Astrocyte (in vitro differentiated cells and primary cell): ENCODE measurements around the gene PLEKHO2.

Experiments
- CTCF ChIP-seq: IDR thresholded peaks from 2 replicates; pipeline ENCODE4 v1.5.1; 2011; ENCODE audit warnings: low read depth, mild to moderate bottlenecking, inconsistent platforms, low read length, moderate library complexity; ENCODE audit not compliant: insufficient read depth
- EZH2 ChIP-seq: IDR thresholded peaks from 2 replicates; pipeline ENCODE4 v1.6.1; 2012; ENCODE audit warnings: mild to moderate bottlenecking, low read length, inconsistent platforms; ENCODE audit not compliant: insufficient read depth

DNA sequence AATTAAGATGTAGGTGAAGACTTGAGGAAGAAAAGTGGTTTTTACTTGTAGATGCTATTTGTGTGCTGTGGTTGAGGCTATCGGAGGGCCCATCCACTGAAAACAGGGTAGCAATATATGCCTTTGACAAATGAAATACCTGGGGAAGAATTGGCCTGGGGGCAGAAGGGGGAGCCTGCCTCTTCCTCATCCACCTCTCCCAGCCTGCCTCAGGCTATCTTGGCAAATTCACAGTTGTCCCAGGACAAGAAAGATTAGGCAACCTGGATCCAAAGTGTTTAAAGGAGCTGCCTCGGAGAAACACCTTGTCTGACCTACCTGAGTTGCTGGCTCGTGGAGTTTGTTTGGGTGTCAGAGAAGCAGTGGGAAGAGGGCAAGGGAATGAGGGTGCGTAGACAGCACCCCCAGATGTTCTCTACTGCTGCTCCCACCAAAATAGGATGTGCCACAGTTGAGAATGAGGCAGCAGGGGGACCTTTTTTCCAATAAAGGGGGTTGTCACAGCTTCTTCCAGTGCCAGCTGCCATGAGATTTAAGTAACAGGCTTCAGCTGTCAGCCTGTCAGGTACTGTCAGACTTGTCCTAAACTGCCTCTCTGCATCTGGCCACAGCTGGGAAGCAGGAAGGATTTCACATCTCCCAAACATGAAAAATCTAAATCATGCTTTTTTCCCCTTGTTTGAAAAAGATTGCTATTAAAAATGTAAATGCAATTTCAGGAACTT, 9.2 kb downstream of the PLEKHO2 start:
- TF ChIP-seq EZH2 (no peak), CTCF (no peak)
